ENCODE data around the gene PGRMC1.
"Not testable (repeated sequence)": the region's sequence is repeated elsewhere in the genome, so short reads cannot be mapped to it uniquely, and the experiment has no call there.

PGRMC1 gene

GRCh38 chrX:119236623-119237561 lies 807 bp downstream of the PGRMC1 start:
- no peak for DNase-seq

GRCh38 chrX:119237562-119237942 lies 1.5 kb downstream of the PGRMC1 start:
- no peak for DNase-seq

GRCh38 chrX:119238557-119238956 lies 2.5 kb downstream of the PGRMC1 start:
- DNase-seq = no peak

GRCh38 chrX:119240356-119240755 lies 4.3 kb downstream of the PGRMC1 start:
- DNase-seq = no peak

GRCh38 chrX:119247702-119248101 lies 11.6 kb downstream of the PGRMC1 start:
- no peak for DNase-seq

- no peak for DNase-seq
These were observed 13.8 kb downstream of the PGRMC1 start for GRCh38 chrX:119249891-119250290.

- DNase-seq = no peak
These were observed 15.3 kb downstream of the PGRMC1 start for GRCh38 chrX:119251386-119251785.

- DNase-seq = no peak
These were observed 16.6 kb downstream of the PGRMC1 start for GRCh38 chrX:119252716-119253115.

- no peak for DNase-seq
These were observed 30.4 kb downstream of the PGRMC1 start for GRCh38 chrX:119266364-119266995.

- not testable (repeated sequence) for DNase-seq
These were observed 31.0 kb downstream of the PGRMC1 start for GRCh38 chrX:119267115-119267514.

GRCh38 chrX:119272882-119273419 lies 36.9 kb downstream of the PGRMC1 start:
- DNase-seq = no peak

GRCh38 chrX:119273420-119274192 lies 37.5 kb downstream of the PGRMC1 start:
- DNase-seq = no peak

- not testable (repeated sequence) for DNase-seq
These were observed 46.3 kb downstream of the PGRMC1 start for GRCh38 chrX:119282347-119282746.

GRCh38 chrX:119288890-119289393 lies 52.9 kb downstream of the PGRMC1 start:
- DNase-seq = no peak

GRCh38 chrX:119290476-119290875 lies 54.4 kb downstream of the PGRMC1 start:
- DNase-seq = no peak

- DNase-seq = not testable (repeated sequence)
These were observed 55.2 kb downstream of the PGRMC1 start for GRCh38 chrX:119291246-119291645.

- no peak for DNase-seq
These were observed 56.4 kb downstream of the PGRMC1 start for GRCh38 chrX:119292445-119292844.
